ENCODE measurements around the gene RAD51D.

Gene RAD51D

DNA sequence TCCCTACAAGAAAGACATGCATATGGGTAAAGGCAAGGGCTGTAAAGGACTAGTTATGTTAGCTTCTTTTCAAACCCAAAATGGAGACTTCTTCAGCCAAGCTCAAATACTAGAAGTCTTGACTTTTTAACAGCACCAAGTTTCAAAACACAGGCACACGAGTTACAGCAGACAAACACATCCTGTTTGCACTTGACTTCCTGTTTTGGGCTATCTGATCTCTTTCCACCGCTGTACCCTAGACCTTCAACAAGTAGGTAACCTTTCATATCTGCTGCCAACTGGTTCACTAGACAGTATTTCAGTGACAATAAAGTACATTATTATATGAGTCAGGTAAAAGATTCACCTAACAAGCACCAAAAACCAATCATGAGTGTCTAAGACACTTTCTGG is 68.5 kb downstream of the RAD51D start:
- Histone ChIP-seq H4K20me1 (ENCODE audit: insufficient read depth, low read length) (no peaks in the 10 kb centered on the region), H3K36me3 (replicated peaks; ENCODE audit: insufficient read depth, low read length) (no peaks in the 10 kb centered on the region), H3K79me2 (ENCODE audit: low read length) (peaks cover 35% of the 10 kb centered on the region), H3K4me1 (ENCODE audit: low read length) (peaks cover 37% of the 10 kb centered on the region), H3K9me2 (replicated peaks; ENCODE audit: insufficient read depth, low read length) (no peaks in the 10 kb centered on the region), H3K4me3 (ENCODE audit: low read length) (peak overlapping the region; percentile 24), H3K9ac (ENCODE audit: low read length) (peak overlapping the region; percentile 16; the same call in 1 of the 2 replicates), H3K27ac (ENCODE audit: low read length) (peak overlapping the region; percentile 74), H2AFZ (ENCODE audit: low read length) (peak overlapping the region; percentile 24; the same call in 1 of the 2 replicates), H3F3A (ENCODE audit: insufficient read depth, low read length) (peaks cover 31% of the 10 kb centered on the region), H3K4me2 (ENCODE audit: low read depth, low read length) (peak overlapping the region; percentile 64), H3K9me3 (replicated peaks; ENCODE audit: insufficient read depth, low read length) (no peaks in the 10 kb centered on the region), H3K27me3 (replicated peaks; ENCODE audit: insufficient read depth, low read length) (no peaks in the 10 kb centered on the region)
- no peak for TF ChIP-seq EZH2 (optimal IDR thresholded peaks at IDR 0.05; ENCODE audit: low read depth, low read length)
- no peak for TF ChIP-seq EZH2phosphoT487 (IDR thresholded peaks at IDR 0.05; ENCODE audit: low read length)
- TF ChIP-seq CTCF (IDR thresholded peaks at IDR 0.05; ENCODE audit: low read length): no peak
- peak; percentile 78 for DNase-seq

DNA sequence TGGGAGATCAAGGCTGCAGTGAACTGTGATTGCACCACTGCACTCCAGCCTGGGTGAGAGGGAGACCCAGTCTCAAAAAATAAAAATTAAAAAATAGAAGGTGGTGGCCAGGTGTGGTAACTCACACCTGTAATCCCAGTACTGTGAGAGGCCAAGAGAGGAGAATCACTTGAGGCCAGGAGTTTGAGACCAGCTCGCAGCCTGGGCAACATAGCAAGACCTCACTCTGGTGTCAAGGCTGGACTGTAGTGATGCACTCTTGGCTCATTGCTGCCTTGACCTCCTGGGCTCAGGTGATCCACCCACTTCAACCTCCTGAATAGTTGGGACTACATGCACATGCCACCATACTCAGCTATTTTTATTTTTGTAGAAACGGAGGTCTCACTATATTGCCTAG is 69.5 kb downstream of the RAD51D start:
- no peaks in the 10 kb centered on the region for H3K36me3 ChIP-seq (replicated peaks; ENCODE audit: insufficient read depth, low read length)
- no peak overlapping the region for H2AFZ ChIP-seq (ENCODE audit: low read length)
- H3K79me2 ChIP-seq (ENCODE audit: low read length): peaks cover 43% of the 10 kb centered on the region
- TF ChIP-seq EZH2phosphoT487 (IDR thresholded peaks at IDR 0.05; ENCODE audit: low read length) (no peak), EZH2 (optimal IDR thresholded peaks at IDR 0.05; ENCODE audit: low read depth, low read length) (no peak)
- H3K27me3 ChIP-seq (replicated peaks; ENCODE audit: insufficient read depth, low read length): no peaks in the 10 kb centered on the region
- no peak overlapping the region for H3K4me2 ChIP-seq (ENCODE audit: low read depth, low read length)
- H3F3A ChIP-seq (ENCODE audit: insufficient read depth, low read length): peaks cover 38% of the 10 kb centered on the region
- peaks cover 45% of the 10 kb centered on the region for H3K4me1 ChIP-seq (ENCODE audit: low read length)
- H3K9me3 ChIP-seq (replicated peaks; ENCODE audit: insufficient read depth, low read length): no peaks in the 10 kb centered on the region
- DNase-seq: no peak
- H3K4me3 ChIP-seq (ENCODE audit: low read length): no peak overlapping the region
- no peaks in the 10 kb centered on the region for H3K9me2 ChIP-seq (replicated peaks; ENCODE audit: insufficient read depth, low read length)
- H3K9ac ChIP-seq (ENCODE audit: low read length): no peak overlapping the region
- no peak overlapping the region for H3K27ac ChIP-seq (ENCODE audit: low read length)
- no peaks in the 10 kb centered on the region for H4K20me1 ChIP-seq (ENCODE audit: insufficient read depth, low read length)

DNA sequence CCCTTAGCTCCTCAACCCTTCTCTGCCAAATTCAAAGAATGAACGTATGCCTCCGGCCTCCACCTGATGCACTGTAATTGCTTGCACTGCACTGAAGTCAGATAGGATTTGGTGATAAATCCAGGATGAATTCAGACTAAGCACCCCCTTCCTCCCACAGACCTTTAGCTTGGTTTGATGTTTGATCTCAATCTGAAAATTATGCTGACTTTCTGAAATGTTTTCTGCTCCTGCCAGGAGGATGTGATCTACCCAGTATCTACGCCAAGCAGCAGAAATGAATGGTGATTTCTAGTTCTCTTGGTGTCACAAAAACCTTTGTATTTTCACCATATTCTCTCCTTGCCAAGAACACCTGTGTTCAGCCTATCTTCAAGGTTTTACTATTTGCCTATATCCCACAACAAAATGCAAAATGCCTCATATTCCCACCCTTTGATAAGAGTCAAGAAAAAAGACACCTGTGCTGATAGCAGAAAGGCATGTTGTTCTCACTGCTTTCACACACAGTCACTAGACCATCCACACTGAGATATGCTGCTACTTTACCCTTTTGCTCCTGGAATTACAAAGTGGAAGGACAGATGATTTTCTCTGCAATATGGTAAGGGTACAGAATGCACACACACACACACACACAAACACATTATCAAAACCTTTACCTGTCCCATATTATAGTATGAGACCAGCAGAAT is 70.8 kb downstream of the RAD51D start:
- Histone ChIP-seq H2AFZ (ENCODE audit: low read length) (no peak overlapping the region), H3K9ac (ENCODE audit: low read length) (no peak overlapping the region), H3K79me2 (ENCODE audit: low read length) (peaks cover 46% of the 10 kb centered on the region), H3K4me1 (ENCODE audit: low read length) (peaks cover 45% of the 10 kb centered on the region), H3K4me2 (ENCODE audit: low read depth, low read length) (no peak overlapping the region), H3K36me3 (replicated peaks; ENCODE audit: insufficient read depth, low read length) (no peaks in the 10 kb centered on the region), H3K9me3 (replicated peaks; ENCODE audit: insufficient read depth, low read length) (no peaks in the 10 kb centered on the region), H3F3A (ENCODE audit: insufficient read depth, low read length) (peaks cover 38% of the 10 kb centered on the region), H3K27me3 (replicated peaks; ENCODE audit: insufficient read depth, low read length) (no peaks in the 10 kb centered on the region), H3K27ac (ENCODE audit: low read length) (no peak overlapping the region), H4K20me1 (ENCODE audit: insufficient read depth, low read length) (no peaks in the 10 kb centered on the region), H3K9me2 (replicated peaks; ENCODE audit: insufficient read depth, low read length) (no peaks in the 10 kb centered on the region), H3K4me3 (ENCODE audit: low read length) (no peak overlapping the region)
- no peak for DNase-seq
- TF ChIP-seq EZH2phosphoT487 (IDR thresholded peaks at IDR 0.05; ENCODE audit: low read length) (no peak), CTCF (IDR thresholded peaks at IDR 0.05; ENCODE audit: low read length) (no peak)

DNA sequence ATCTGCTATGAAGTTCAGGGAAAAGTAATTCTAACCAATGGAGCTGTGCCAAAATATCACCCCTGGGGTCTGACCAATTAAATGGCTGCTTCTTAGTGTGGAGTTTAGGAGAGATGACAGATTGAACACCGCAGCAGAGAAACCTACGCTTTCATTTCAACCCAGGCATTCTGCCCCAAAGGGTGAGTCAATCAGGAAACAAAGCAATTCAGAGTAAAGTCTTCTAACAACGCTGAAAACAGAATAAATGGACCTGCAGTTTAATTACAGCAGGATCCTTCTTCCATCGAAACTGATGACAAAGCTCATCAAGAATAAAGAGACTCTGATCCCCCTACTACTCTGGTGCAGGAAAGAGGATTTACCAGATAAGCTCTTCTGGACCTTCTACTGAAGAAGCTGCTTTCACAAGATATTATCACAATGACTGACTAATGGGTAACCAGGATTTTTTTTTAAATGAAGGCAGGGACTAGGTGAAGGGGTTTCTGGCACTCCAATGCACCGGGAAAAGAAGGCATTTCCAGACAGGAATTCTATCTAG is 72.8 kb downstream of the RAD51D start:
- TF ChIP-seq CTCF (IDR thresholded peaks at IDR 0.05; ENCODE audit: low read length) (no peak), EZH2 (optimal IDR thresholded peaks at IDR 0.05; ENCODE audit: low read depth, low read length) (no peak), EZH2phosphoT487 (IDR thresholded peaks at IDR 0.05; ENCODE audit: low read length) (no peak)
- peak overlapping the region; percentile 72; the same call in 1 of the 2 replicates for H3K27ac ChIP-seq (ENCODE audit: low read length)
- H3K36me3 ChIP-seq (replicated peaks; ENCODE audit: insufficient read depth, low read length): no peaks in the 10 kb centered on the region
- peak; percentile 56 for DNase-seq
- peaks cover 32% of the 10 kb centered on the region for H3F3A ChIP-seq (ENCODE audit: insufficient read depth, low read length)
- peaks cover 32% of the 10 kb centered on the region for H3K4me1 ChIP-seq (ENCODE audit: low read length)
- H3K79me2 ChIP-seq (ENCODE audit: low read length): peaks cover 51% of the 10 kb centered on the region
- H3K4me2 ChIP-seq (ENCODE audit: low read depth, low read length): peak overlapping the region; percentile 69
- H3K27me3 ChIP-seq (replicated peaks; ENCODE audit: insufficient read depth, low read length): no peaks in the 10 kb centered on the region
- peak overlapping the region; percentile 45; the same call in 1 of the 2 replicates for H3K9ac ChIP-seq (ENCODE audit: low read length)
- no peaks in the 10 kb centered on the region for H3K9me3 ChIP-seq (replicated peaks; ENCODE audit: insufficient read depth, low read length)
- H3K9me2 ChIP-seq (replicated peaks; ENCODE audit: insufficient read depth, low read length): no peaks in the 10 kb centered on the region
- peak overlapping the region; percentile 56 for H3K4me3 ChIP-seq (ENCODE audit: low read length)
- 0 out of 2 replicates have a peak overlapping the region, but pooled peaks have one; percentile 8 for H2AFZ ChIP-seq (ENCODE audit: low read length)
- H4K20me1 ChIP-seq (ENCODE audit: insufficient read depth, low read length): no peaks in the 10 kb centered on the region

All from MM.1S (cell line).